22Rv1 (cell line): ENCODE measurements around the gene PLEKHO1.

ENCODE experiments used
- CTCF ChIP-seq: fragments of 450-650 bp; IDR thresholded peaks from 2 replicates; pipeline ENCODE4 v1.5.1; 2017; ENCODE audit warnings: mild to moderate bottlenecking
- ZFX ChIP-seq: fragments of 450-650 bp; IDR thresholded peaks from 2 replicates; pipeline ENCODE4 v1.6.1; 2017; ENCODE audit warnings: antibody characterized with exemption, borderline replicate concordance

DNA sequence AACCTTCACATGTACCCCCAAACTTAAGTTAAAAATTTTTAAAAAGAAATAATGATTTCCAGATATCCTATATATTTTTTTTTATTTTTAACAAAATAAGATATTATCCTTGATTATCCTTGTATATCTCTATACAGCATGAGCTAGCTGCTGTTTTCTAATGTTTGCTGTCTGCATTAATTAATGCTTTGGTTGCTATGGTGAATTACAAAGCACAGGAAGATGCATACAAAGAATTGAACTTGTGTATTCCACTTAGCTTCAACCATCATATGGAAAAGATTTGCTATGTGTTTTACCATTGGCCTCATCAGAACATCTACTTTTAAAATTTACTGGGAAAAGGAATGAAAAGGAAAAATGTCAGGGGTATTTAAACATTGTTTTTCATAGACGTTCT lies 46.7 kb upstream of the PLEKHO1 start:
- TF ChIP-seq CTCF (no peak), ZFX (no peak)
